Measurements from ENCODE around the gene ELOVL5.

The ELOVL5 gene

DNA sequence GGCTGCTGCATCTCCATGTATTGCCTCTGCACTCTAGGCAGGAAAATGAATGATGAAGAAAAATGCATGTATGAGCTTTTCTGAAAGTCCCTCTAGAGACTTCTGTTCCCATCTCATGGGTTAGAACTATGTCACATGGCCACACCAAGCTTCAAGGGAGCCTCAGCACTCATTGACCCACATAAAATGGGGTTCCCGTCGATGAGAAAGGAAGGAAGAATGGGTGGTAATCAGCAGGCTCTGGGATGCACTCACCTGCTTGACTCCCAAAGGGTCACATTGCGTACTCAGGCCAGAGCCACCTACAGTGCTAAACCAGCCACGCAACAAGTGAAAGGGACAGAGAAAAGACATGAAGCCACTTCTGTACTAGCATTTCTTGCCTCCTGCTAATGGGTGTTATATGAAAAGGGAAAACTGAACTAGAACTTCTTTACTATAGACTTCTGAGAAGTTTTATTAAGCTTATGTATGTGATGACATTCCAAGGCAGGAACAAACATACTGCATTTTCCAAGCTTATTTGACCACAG, 104.3 kb downstream of the ELOVL5 start:
- no peak for DNase-seq (ENCODE audit: low read depth in 2 of 3, low spot score in 1 of 3)

DNA sequence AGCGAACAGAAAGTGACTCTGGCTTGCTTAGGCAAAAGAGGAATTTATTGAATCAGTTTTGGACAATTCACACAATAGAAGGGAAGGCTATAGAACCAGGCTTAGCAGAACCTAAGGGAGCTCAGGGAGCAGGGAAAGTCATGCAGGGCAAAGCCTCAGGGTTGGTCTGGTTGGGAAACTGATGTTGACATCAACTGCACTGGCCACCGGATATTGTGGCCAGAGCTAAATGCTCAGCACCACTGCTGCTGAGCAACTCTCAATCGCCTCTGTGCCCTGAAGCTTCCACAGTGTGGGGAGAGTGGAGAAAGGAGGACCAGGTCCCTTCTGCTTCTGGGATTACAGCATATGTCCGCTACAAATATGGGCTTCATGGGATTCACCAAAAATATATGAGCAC, 106.8 kb downstream of the ELOVL5 start:
- DNase-seq (ENCODE audit: low read depth in 2 of 3, low spot score in 1 of 3), result no peak

DNA sequence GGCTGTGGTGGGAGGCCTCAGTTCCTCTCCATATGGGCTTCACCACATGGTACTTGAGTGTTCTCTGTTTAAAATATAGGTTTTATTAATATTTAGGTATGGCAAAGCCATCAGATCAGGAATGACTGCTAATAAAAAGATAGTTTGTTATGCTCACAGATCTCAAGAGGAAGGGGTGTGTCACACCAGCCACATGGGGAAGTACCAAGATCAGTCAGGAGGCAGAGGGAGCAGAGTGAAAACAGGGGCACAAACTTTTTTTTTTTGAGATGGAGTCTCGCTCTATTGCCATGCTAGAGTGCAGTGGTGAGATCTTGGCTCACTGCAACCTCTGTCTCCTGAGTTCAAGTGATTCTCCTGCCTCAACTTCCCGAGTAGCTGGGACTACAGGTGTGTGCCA, 108.0 kb downstream of the ELOVL5 start:
- DNase-seq (ENCODE audit: low read depth in 2 of 3, low spot score in 1 of 3), result no peak

DNA sequence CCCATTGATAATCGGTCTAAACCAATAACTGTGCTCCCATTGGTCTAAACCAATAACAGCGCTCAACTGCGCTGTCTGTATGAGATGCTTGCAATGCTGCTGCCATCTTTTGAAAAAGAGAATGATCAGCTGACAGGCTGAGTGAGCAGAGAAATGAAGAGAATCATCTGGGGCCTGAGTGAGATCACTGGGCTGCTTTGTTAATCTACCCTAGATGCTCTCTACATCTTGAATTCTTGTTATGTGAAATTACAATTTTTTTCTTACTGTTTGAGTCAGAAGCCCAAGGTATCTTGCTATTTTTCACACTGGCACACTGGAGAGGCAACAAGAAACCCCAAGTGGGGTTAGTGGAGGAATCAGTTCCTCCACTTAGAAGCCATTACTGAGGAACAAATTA, 108.6 kb downstream of the ELOVL5 start:
- DNase-seq (ENCODE audit: low read depth in 2 of 3, low spot score in 1 of 3), result no peak

DNA sequence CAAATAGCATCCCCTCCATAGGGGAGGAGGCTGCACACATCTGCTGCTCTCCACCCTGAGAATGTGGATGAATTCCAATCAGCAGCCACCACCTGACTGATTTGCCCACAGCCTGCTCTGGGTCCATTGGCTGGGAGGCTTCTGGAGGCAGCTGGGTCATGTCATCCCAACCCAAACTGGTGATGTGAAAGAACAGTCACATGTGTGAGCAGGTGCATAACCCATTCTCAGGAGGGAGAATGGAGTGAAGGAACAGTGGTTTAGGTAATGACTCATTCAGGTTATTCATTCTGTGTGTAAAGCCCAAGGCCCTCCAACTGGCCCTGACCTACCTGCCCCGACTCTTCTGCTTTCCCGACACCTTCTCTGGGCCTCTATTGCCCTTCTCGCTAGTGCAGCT, 109.2 kb downstream of the ELOVL5 start:
- DNase-seq (ENCODE audit: low read depth in 2 of 3, low spot score in 1 of 3), result no peak

DNA sequence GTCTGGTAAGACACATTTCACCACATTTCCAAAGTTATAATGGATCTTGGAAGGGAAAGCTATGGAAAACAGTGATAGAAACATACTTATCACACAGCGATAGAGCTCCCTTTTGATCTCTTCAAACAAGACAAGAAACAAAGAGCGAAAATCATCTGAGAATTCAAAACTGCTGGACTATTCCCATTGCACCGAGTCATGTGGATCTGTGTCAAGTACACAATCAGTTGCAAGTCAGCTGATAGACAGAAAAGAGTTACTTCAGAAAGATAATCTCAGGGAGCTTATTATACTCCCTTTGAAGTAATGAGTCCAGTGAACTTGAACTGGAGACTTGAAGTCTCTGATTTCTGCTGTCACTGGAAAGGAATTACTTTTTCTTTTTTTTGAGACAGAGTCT, 110.4 kb downstream of the ELOVL5 start:
- DNase-seq (ENCODE audit: low read depth in 2 of 3, low spot score in 1 of 3), result no peak

DNA sequence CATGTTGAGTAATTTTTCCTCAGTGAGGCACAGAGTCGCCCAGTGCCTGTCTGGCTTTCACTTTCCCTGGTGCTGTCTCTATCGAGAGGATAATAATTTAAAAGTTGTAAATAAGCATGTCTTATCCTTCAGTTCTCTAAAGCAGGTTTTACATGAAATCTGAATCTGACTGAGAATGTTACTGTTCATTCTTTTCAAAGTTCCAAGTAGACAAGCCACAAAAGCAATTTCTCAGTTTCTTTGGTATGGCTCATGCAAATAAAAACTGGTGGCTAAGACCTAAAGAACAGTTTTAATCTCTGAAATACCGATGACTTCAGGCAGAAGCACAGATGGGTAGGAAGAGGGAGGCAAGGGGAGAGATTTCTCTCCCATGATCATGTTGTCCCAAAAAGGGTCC, 112.5 kb downstream of the ELOVL5 start:
- no peak for DNase-seq (ENCODE audit: low read depth in 2 of 3, low spot score in 1 of 3)

DNA sequence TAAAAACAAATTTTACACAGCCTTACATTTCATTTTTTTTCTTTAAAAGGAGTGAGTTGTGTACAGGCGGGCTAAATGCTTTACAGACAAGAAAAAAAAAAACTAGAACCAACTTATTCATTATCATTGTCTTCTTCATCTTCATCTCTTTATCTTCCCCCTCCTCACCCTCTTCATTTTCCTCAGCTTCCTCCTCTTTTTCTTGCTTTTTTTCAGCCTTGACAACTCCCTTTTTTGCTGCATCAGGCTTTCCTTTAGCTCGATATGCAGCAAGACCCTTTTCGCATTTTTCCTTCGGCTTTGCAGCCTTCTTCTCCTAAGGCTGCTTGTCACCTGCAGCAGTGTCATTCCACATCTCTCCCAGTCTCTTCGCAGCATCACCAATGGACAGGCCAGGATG, 113.2 kb downstream of the ELOVL5 start:
- no peak for DNase-seq (ENCODE audit: low read depth in 2 of 3, low spot score in 1 of 3)

DNA sequence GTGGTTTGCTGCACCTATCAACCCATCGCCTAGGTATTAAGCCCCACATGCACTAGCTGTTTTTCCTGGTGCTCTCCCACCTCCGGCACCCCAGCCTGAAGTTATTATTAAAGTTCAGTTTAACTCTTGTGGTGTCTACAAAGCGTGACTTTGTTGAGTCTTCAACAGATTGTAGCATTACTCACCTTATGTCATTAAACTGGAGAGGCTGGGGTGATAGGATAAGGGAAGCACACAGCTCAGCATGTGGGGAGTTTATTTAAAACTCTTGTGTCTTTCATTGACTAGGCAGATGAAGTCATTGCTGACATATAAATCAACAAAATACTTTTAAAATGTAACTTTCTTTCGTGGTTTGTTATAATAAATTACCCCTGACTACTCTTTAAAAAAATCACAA, 115.4 kb downstream of the ELOVL5 start:
- DNase-seq (ENCODE audit: low read depth in 2 of 3, low spot score in 1 of 3), result no peak

DNA sequence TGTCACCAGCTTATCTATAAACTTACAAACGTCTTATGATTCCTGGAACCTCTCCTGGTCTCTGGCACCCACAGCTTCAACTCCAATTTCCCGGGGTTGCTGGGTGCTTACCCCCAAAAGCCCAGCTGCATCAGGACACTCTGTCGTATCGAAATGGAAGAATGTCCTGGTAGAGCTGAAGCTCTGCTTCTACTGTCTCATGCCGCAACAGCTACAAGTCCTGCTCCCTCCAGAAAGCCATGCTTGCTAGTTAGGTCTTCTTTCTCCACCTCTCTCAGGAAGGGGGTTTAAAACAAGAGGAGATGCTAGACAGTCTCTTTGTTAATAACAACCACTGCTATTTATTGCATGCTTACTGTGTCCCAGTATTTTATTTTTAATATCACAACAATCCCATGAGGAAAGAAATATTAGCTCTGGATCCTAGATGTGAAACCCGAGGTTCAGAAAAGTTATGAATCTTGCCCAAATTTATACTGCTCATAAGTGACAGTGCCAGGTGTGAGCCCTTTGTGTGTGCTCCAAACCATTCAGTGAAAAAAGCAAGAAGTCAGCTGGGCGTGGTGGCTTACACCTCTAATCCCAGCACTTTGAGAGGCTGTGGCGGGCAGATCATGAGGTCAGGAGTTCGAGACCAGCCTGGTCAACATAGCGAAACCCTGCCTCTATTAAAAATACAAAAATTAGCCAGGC, 117.8 kb downstream of the ELOVL5 start:
- DNase-seq (ENCODE audit: low read depth in 2 of 3, low spot score in 1 of 3), result no peak

DNA sequence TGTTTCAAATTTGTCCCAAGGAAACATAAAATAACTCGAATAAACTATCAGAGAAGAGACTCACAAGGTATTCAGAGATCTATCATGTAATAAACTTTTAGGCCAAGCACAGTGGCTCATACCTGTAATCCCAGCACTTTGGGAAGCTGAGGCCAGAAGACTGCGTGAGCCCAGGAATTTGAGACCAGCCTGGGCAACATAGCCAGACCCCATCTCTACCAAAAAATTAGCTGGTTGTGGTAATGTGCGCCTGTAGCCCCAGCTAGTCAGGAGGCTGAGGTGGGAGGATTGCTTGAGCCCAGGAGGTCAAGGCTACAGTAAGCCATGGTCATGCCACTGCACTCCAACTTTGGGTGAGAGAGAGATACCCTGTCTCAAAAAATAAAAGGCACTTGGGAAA, 120.9 kb downstream of the ELOVL5 start:
- no peak for DNase-seq (ENCODE audit: low read depth in 2 of 3, low spot score in 1 of 3)

DNA sequence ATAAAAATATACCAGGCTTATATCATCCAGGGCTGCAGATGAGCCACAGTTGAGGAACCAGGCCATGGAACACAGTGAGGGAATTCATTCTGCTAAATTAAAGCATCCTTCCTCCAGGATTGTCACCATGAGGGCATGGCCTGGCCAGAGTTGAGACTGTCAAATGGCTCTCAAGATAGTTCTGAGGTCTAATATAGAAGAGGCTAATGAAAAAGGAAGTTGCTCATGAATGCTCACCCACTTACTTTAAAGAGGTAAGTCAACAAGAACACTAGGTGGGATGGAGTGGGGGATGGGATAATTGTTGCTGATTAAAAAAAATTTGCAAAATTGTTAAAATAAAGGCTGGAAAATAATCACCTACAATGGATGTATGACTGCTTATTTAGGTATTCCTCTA, 128.1 kb downstream of the ELOVL5 start:
- no peak for DNase-seq (ENCODE audit: low read depth in 2 of 3, low spot score in 1 of 3)

Data from stimulated activated CD4-positive, alpha-beta T cell treated with anti-CD3 and anti-CD28 coated beads, Interleukin-12 subunit alpha, Interleukin-12 subunit beta, amount 100 ng/mL, for 48 hours (primary cell).